Lung (tissue), 12 donors: ENCODE data around the gene FUNDC2. TPM values are rescaled to one million over a fixed set of nuclear protein-coding genes. Genes with fewer than 3 reads are reported as not detected.

Experiments
- ATAC-seq: fragments of 200-7000 bp; cut with Tn5 transposase; one replicate; pipeline ENCODE4 v1.9.1; 2020; ENCODE audit warnings: moderate number of reproducible peaks; ENCODE audit not compliant: insufficient read depth, low FRiP score
- DNase-seq, 3 donors: peaks; one replicate each; pipeline ENCODE4 v3.0.0-alpha.2; 2013 to 2017
- H3K27ac ChIP-seq, 2 donors: one replicate each; pipeline ENCODE4 v1.5.1; 2013; ENCODE audit warnings: mild to moderate bottlenecking in 2 of 2, moderate library complexity in 2 of 2, control low read depth in 1 of 2, inconsistent platforms in 1 of 2, low read depth in 1 of 2, low read length in 1 of 2
- H3K27me3 ChIP-seq, 3 donors: one replicate each; pipeline ENCODE4 v1.5.1; 2013; ENCODE audit warnings: low read length in 2 of 3; ENCODE audit not compliant: control insufficient read depth in 3 of 3, insufficient read depth in 3 of 3
- H3K36me3 ChIP-seq, 4 donors: one replicate each; pipeline ENCODE4 v1.5.1; 2013; ENCODE audit warnings: low read length in 4 of 4, mild to moderate bottlenecking in 1 of 4, moderate library complexity in 1 of 4; ENCODE audit not compliant: control insufficient read depth in 4 of 4, insufficient read depth in 4 of 4
- H3K4me1 ChIP-seq, 5 donors: one replicate each; pipeline ENCODE4 v1.5.1; 2013; ENCODE audit warnings: low read length in 5 of 5, mild to moderate bottlenecking in 2 of 5, moderate library complexity in 1 of 5; ENCODE audit not compliant: control insufficient read depth in 5 of 5, insufficient read depth in 5 of 5
- H3K4me3 ChIP-seq: one replicate; pipeline ENCODE4 v1.5.1; 2013; ENCODE audit warnings: mild to moderate bottlenecking, control low read depth, moderate library complexity
- H3K9ac ChIP-seq, 2 donors: one replicate each; pipeline ENCODE4 v1.5.1; 2013; ENCODE audit warnings: low read length in 2 of 2, control low read depth in 1 of 2; ENCODE audit not compliant: insufficient read depth in 1 of 2
- H3K9me3 ChIP-seq, 4 donors: one replicate each; pipeline ENCODE4 v1.5.1; 2013; ENCODE audit warnings: low read length in 3 of 4, mild to moderate bottlenecking in 1 of 4, moderate library complexity in 1 of 4; ENCODE audit not compliant: control insufficient read depth in 4 of 4, insufficient read depth in 3 of 4
- CTCF ChIP-seq: IDR thresholded peaks from 2 replicates; pipeline ENCODE4 v1.5.1; 2012; ENCODE audit warnings: mild to moderate bottlenecking; ENCODE audit errors: control extremely low read depth, extremely low read depth
- WGBS, 2 donors: extraction: QIAGEN DNeasy Blood & Tissue Kit; methylation state at CpG; one replicate each; pipeline ENCODE4 v1.1.7; 2013; 5-methylcytosine and 5-hydroxymethylcytosine counted together
- polyA plus RNA-seq, 2 donors: library from polyadenylated mRNA; stranded (reverse); fragments of 200-250 nt; gene quantifications; one replicate each; pipeline ENCODE4 v1.2.1, GENCODE V29; 2013
- total RNA-seq, 2 donors: library from RNA; depleted of rRNA in 1 of 2; stranded (reverse); fragments of >200 nt in 1 of 2; gene quantifications; one replicate each; pipeline ENCODE4 v1.2.1, GENCODE V29; 2014 to 2021
- donor health status: control.
- donor health status: control.
- donor health status: Bipolar disorder and iron deficiency.
- donor health status: healthy.
- donor health status: DM: yes; HTN: yes; CAD: no.

The FUNDC2 gene
- total and polyA plus RNA-seq, 4 donors = 43.5 to 106 (median 86.1) TPM

- no peaks in the 10 kb centered on the region for H3K27me3 ChIP-seq
- DNase-seq = no peak
- H3K9me3 ChIP-seq = no peaks in the 10 kb centered on the region
- no peak overlapping the region for H3K9ac ChIP-seq
- no peak overlapping the region for H3K4me3 ChIP-seq
- no peaks in the 10 kb centered on the region for H3K4me1 ChIP-seq
- H3K27ac ChIP-seq = no peak overlapping the region
- peaks cover 0 to 4% (median 0%) of the 10 kb centered on the region in 4 donors for H3K36me3 ChIP-seq
- WGBS, 2 donors = 88 to 95% methylated on average over 14 to 26 of the region's 26 CpGs
- no peak for ATAC-seq
- no peak for TF ChIP-seq CTCF
Observed at GRCh38 chrX:155086961-155087735, 60.5 kb downstream of the FUNDC2 start.

GRCh38 chrX:155094468-155095061 lies 67.9 kb downstream of the FUNDC2 start:
- Histone ChIP-seq H3K9me3 (no peaks in the 10 kb centered on the region), H3K27ac (no peak overlapping the region), H3K27me3 (no peaks in the 10 kb centered on the region), H3K4me1 (no peaks in the 10 kb centered on the region), H3K9ac (no peak overlapping the region), H3K4me3 (no peak overlapping the region), H3K36me3 (peaks cover 0 to 6% (median 3%) of the 10 kb centered on the region in 4 donors)
- WGBS, 2 donors = 41 to 49% methylated on average over 4 of the region's 4 CpGs
- ATAC-seq (no peak), DNase-seq (peak in 2 of 3 donors; percentile 40 to 44)
- peak; percentile 22 for TF ChIP-seq CTCF

GRCh38 chrX:155105919-155106318 lies 79.3 kb downstream of the FUNDC2 start:
- no peaks in the 10 kb centered on the region for H3K4me1 ChIP-seq
- H3K9me3 ChIP-seq = no peaks in the 10 kb centered on the region
- H3K4me3 ChIP-seq = no peak overlapping the region
- peaks cover 0 to 2% (median under 1%) of the 10 kb centered on the region in 4 donors for H3K36me3 ChIP-seq
- no peak overlapping the region for H3K9ac ChIP-seq
- H3K27me3 ChIP-seq = no peaks in the 10 kb centered on the region
- ATAC-seq = no peak
- TF ChIP-seq CTCF = no peak
- H3K27ac ChIP-seq = no peak overlapping the region
- 84 to 97% methylated on average over 2 of the region's 2 CpGs for WGBS, 2 donors
- no peak for DNase-seq
